Common myeloid progenitor, CD34-positive (primary cell): ENCODE data around the gene FAM118B.
A peak's percentile ranks its signal among the peaks of the same experiment; 100 is the strongest.

Experiments used
- CTCF ChIA-PET: fragments of 350-600 bp; sonication (Branson Sonifier 250); formaldehyde crosslinking; loops from one replicate; lab custom pipeline; 2021; ENCODE audit warnings: antibody characterized with exemption; lab: Charles Lee
- POLR2A ChIA-PET: fragments of 350-600 bp; sonication (Branson Sonifier 250); formaldehyde crosslinking; loops from one replicate; lab custom pipeline; 2021; ENCODE audit warnings: antibody characterized with exemption; lab: Charles Lee
- DNase-seq, 3 donors: peaks; one replicate each; pipeline versions ENCODE4 v3.0.0 to v3.0.0-alpha.2; 2013
- H3K27ac ChIP-seq, 2 experiments: 1 replicate in 1 of 2; 2 replicates in 1 of 2; pipeline ENCODE4 v1.7.0; 2013; ENCODE audit warnings: inconsistent platforms in 2 of 2, low read length in 2 of 2, mild to moderate bottlenecking in 2 of 2, low read depth in 1 of 2, moderate library complexity in 1 of 2; ENCODE audit not compliant: severe bottlenecking in 2 of 2, insufficient read depth in 1 of 2, poor library complexity in 1 of 2
- H3K27me3 ChIP-seq, 5 experiments: replicated peaks in 2 of 5; 1 replicate in 3 of 5; 2 replicates in 2 of 5; pipeline versions ENCODE4 v1.6.1 to v1.7.0; 2013; ENCODE audit warnings: low read length in 4 of 5, mild to moderate bottlenecking in 2 of 5, moderate library complexity in 2 of 5, inconsistent platforms in 1 of 5; ENCODE audit not compliant: insufficient read depth in 5 of 5, control insufficient read depth in 4 of 5
- H3K36me3 ChIP-seq, 4 experiments: 1 replicate in 2 of 4; 2 replicates in 2 of 4; pipeline versions ENCODE4 v1.6.1 to v1.7.0; 2013; ENCODE audit warnings: low read length in 3 of 4, control low read depth in 1 of 4, mild to moderate bottlenecking in 1 of 4; ENCODE audit not compliant: control insufficient read depth in 4 of 4, insufficient read depth in 4 of 4
- H3K4me1 ChIP-seq, 4 experiments: 1 replicate in 3 of 4; 2 replicates in 1 of 4; pipeline versions ENCODE4 v1.6.1 to v1.7.1; 2013; ENCODE audit warnings: low read length in 3 of 4, mild to moderate bottlenecking in 3 of 4, control low read depth in 1 of 4, inconsistent platforms in 1 of 4, moderate library complexity in 1 of 4; ENCODE audit not compliant: control insufficient read depth in 4 of 4, insufficient read depth in 4 of 4; ENCODE audit errors: control extremely low read depth in 1 of 4
- H3K4me3 ChIP-seq, 7 experiments: 1 replicate in 4 of 7; 2 replicates in 3 of 7; pipeline versions ENCODE4 v1.5.1 to v1.7.0; 2013; ENCODE audit warnings: mild to moderate bottlenecking in 7 of 7, low read length in 6 of 7, moderate library complexity in 6 of 7, inconsistent platforms in 2 of 7, low read depth in 2 of 7, control low read depth in 1 of 7; ENCODE audit not compliant: insufficient read depth in 4 of 7, control insufficient read depth in 1 of 7; ENCODE audit errors: extremely low read depth in 1 of 7
- H3K9me3 ChIP-seq, 5 experiments: 1 replicate in 4 of 5; 2 replicates in 1 of 5; pipeline versions ENCODE4 v1.6.1 to v1.7.1; 2013; ENCODE audit warnings: low read length in 4 of 5, mild to moderate bottlenecking in 2 of 5, inconsistent platforms in 1 of 5, low read depth in 1 of 5, moderate library complexity in 1 of 5; ENCODE audit not compliant: control insufficient read depth in 4 of 5, insufficient read depth in 2 of 5; ENCODE audit errors: control extremely low read depth in 1 of 5
- WGBS: methylation state at CpG from one replicate; pipeline ENCODE4 v1.1.5; 2013; ENCODE audit not compliant: insufficient coverage; 5-methylcytosine and 5-hydroxymethylcytosine counted together

Gene FAM118B

DNA sequence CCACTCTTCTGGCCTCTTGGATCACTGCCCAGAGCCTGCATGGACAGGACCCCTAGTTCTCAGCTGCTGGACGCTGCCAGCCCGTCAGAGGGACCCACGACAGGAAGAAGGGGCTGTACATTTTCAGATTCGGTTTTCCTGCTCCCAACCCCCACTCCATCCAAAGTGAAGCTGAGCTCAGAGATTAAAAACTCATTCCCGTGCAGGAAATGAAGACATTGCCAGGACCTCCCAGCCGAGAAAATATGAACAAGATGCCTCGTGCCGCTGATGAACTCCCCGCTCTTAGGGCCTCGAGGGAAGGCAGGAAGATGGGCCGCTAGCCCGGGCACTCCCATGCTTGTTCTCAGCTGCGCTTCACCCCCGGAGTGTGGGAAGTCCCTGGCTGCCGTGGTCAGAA lies 36.2 kb upstream of the FAM118B start:
- H3K27me3 ChIP-seq, result no peaks in the 10 kb centered on the region
- H3K36me3 ChIP-seq, result no peaks in the 10 kb centered on the region
- peaks cover 0 to 20% (median 12%) of the 10 kb centered on the region in 4 experiments for H3K4me1 ChIP-seq
- H3K4me3 ChIP-seq, result no peak overlapping the region
- no peak for DNase-seq
- 42% methylated on average over 15 of the region's 15 CpGs for WGBS
- no peaks in the 10 kb centered on the region for H3K9me3 ChIP-seq
- H3K27ac ChIP-seq, result no peak overlapping the region
- ChIA-PET CTCF (interaction anchor here (1.6 kb wide), 1 partner anchor 17 kb away, joined by 5 read pairs; no protein-coding TSS in a partner anchor), POLR2A (no interaction called here)

DNA sequence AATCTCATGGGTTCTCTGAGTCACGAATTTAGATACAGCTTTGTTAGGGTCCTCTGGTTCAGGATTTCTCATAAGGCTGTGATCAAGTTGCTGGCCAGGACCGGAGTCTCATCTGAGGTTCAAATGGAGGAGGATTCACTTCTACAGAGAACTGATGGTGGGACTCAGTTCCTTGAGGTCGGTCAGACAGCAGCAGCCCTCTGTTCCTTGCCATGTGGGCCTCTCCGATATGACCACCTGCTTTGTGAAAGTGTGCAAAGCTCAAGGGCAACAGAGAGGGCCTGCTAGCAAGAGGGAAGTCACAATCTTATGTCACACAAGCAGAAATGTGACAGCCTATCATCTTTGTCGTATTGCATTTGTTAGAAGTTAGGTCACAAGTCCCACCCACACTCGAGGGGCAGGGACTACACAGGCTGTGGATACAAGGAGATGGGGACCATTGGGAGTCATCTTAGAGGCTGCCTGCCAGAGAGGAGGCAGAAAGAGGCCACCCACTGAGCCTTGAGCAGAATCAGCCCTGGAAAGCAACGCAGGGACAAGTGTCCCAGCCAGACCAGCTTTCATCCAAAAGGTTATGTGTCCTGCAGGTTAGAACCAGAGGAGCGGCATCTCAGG lies 34.6 kb upstream of the FAM118B start:
- Histone ChIP-seq H3K27me3 (no peaks in the 10 kb centered on the region), H3K36me3 (no peaks in the 10 kb centered on the region), H3K9me3 (peaks cover 0 to 6% (median 0%) of the 10 kb centered on the region in 5 experiments), H3K4me1 (peaks cover 0 to 20% (median 10%) of the 10 kb centered on the region in 4 experiments), H3K4me3 (no peak overlapping the region), H3K27ac (no peak overlapping the region)
- CTCF ChIA-PET, result interaction anchor here (1.6 kb wide), 1 partner anchor 16 kb away, joined by 5 read pairs; no protein-coding TSS in a partner anchor
- POLR2A ChIA-PET, result no interaction called here
- WGBS, result 99% methylated on average over 7 of the region's 8 CpGs
- no peak for DNase-seq

DNA sequence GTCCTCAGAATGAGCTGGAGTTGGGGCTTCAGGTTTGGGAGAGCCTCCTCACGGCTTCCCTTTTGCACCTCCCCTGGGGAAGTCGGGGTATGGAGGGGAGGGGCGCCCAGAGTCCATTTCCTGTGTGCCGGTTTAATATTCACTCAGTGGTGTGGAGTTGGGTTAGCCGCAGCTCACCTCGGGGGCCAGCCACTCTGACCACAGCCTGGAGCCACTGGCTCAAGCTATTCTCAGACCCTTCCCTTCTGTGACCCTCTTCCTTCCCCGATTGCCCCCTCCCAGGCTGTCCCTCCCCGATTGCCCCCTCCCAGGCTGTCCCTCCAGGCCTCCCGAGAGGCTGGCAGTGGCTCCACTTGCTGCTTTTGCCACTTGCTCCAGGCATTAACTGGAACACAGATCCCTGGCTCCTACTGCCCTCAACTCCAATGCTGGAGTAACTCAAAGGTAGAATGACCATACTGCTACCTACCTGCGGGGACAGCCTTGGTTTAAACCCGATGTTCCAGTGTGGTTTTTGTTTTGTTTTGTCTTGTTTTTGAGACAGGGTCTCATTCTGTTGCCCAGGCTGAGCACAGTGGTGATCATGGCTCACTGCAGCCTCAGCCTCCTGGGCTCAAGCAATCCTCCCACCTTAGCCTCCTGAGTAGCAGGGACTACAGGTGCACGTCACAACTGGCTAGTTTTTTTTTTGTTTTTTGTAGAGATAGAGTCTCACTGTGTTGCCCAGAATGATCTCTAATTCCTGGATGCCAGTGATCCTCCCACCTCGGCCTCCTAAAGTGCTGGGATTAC lies 29.4 kb upstream of the FAM118B start:
- CTCF ChIA-PET, result no interaction called here
- no peak for DNase-seq
- H3K4me3 ChIP-seq, result no peak overlapping the region
- H3K27me3 ChIP-seq, result no peaks in the 10 kb centered on the region
- WGBS, result 53% methylated on average over 10 of the region's 13 CpGs
- no peak overlapping the region for H3K27ac ChIP-seq
- H3K4me1 ChIP-seq, result peaks cover 0 to 14% (median 0%) of the 10 kb centered on the region in 4 experiments
- POLR2A ChIA-PET, result no interaction called here
- peaks cover 0 to 6% (median 0%) of the 10 kb centered on the region in 5 experiments for H3K9me3 ChIP-seq
- H3K36me3 ChIP-seq, result peaks cover 0 to 10% (median under 1%) of the 10 kb centered on the region in 4 experiments

DNA sequence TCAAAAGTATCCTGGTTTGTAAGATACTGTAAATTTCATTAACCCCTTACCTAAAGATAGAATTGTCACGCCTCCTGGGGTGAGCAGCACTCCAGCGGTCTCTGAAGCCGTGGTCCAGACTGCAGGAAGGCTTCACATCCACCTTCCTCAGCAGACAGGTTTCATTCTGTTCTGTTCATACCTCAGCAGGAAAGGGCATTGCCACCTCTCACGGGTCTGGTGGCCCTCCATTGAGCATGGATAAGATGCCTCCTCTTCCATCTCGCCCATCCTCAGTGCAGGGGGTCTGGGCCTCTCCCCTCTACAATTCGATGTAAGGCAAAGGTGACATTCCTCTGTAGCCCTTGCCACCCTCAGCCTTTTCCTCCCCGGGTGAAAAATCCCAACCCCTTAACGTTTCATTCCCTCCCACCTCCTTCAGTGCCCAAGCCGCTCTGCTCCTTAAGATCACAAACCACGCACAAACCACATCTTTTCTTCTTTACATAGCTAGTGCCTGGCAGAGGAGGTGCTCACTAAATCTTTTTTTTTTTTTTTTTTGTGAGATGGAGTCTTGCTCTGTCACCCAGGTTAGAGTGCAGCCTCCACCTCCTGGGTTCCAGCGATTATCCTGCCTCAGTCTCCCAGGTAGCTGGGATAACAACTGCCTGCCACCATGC lies 28.7 kb upstream of the FAM118B start:
- no peak overlapping the region for H3K4me3 ChIP-seq
- WGBS, result 89% methylated on average over 4 of the region's 11 CpGs
- ChIA-PET POLR2A (no interaction called here), CTCF (interaction anchor here (1.2 kb wide), 1 partner anchor 11 kb away, joined by 3 read pairs; no protein-coding TSS in a partner anchor)
- H3K36me3 ChIP-seq, result peaks cover 0 to 14% (median under 1%) of the 10 kb centered on the region in 4 experiments
- H3K4me1 ChIP-seq, result peaks cover 0 to 14% (median 0%) of the 10 kb centered on the region in 4 experiments
- peaks cover 0 to 6% (median 0%) of the 10 kb centered on the region in 5 experiments for H3K9me3 ChIP-seq
- H3K27me3 ChIP-seq, result no peaks in the 10 kb centered on the region
- no peak overlapping the region for H3K27ac ChIP-seq
- peak in 1 of 3 donors; percentile 13 for DNase-seq

DNA sequence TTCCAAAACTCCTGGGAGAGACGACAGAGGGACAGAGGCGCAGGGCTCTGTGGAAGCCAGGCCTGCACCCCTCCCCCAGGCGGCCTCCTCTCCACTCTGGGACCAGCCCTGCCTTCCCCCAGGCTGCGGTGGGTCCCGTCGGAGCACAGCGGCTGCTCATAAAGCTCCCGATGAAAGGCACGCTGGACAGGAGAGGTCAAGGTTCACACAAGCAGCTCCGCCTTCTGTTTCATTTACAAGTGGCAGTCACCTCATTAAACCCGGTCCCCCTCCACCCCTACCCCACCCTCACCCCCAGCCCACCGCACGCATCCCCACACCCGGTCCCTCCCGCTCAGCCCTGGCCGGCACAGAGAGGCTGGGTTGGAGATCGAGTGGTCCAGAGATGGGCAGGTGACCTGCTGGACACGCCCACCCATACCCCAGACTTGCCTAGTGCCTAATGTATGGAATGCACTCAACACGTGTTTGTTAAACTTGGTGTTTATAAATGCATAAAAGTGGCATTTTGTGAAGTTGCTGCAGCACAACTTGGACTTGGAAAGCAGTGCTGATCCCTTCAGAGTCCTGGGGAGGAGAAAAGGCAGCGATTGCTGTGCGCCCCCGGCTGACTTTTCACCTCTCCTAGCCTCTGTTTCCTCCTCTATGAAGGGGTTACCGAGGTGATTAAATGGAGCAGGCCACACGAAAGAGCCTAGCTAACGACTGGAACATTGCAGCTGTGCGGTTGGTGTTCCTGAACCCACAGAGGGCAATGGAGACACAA lies 26.1 kb upstream of the FAM118B start:
- peaks cover 0 to 14% (median 0%) of the 10 kb centered on the region in 4 experiments for H3K4me1 ChIP-seq

DNA sequence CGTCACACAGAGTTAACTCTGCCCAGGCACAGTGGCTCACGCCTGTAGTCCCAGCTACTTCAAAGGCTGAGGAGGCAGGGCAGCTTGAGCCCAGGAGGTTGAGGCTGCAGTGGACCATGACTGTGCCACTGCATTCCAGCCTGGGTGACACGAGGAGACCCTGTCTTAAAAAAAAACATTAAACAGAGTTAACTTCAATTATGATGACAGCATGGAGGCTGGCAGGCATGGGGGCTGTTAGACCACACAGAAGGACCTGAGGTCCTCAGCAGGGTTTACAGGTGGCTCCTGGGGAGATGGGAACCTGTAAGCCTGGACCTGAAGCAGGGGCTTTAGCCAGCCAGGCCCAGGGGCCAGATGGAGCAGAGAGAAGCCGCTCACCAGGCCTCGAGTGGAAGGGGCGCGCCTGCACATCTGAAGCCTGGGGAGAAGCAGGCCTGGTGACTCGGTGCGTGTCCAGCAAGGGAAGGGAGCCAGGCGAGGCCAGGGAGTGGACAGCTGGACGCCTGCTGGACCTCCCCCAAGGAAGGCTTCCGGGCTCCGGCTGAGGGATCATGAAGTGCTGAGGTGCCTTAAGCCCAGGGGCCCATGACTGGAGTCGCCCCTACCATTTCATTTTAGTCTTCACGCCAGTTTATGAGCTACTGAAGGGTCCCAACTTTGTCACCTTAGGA lies 25.4 kb upstream of the FAM118B start:
- no peaks in the 10 kb centered on the region for H3K9me3 ChIP-seq
- WGBS, result 97% methylated on average over 14 of the region's 15 CpGs
- CTCF ChIA-PET, result interaction anchor here (0.7 to 8.3 kb wide), 2 partner anchors 128 to 263 kb away, joined by 3 to 84 read pairs; no protein-coding TSS in a partner anchor
- H3K27ac ChIP-seq, result no peak overlapping the region
- POLR2A ChIA-PET, result no interaction called here
- no peak overlapping the region for H3K4me3 ChIP-seq
- H3K27me3 ChIP-seq, result no peaks in the 10 kb centered on the region
- H3K36me3 ChIP-seq, result peaks cover 2 to 31% (median 13%) of the 10 kb centered on the region in 4 experiments
- H3K4me1 ChIP-seq, result peaks cover 0 to 14% (median 0%) of the 10 kb centered on the region in 4 experiments
- no peak for DNase-seq

More for the DNA sequence above, 26.1 kb upstream of the FAM118B start:
- Histone ChIP-seq H3K36me3 (peaks cover 2 to 23% (median 7%) of the 10 kb centered on the region in 4 experiments), H3K27ac (no peak overlapping the region), H3K9me3 (peaks cover 0 to 6% (median 0%) of the 10 kb centered on the region in 5 experiments), H3K27me3 (no peaks in the 10 kb centered on the region), H3K4me3 (no peak overlapping the region)
- no peak for DNase-seq
- CTCF ChIA-PET, result no interaction called here
- 96% methylated on average over 14 of the region's 26 CpGs for WGBS
- POLR2A ChIA-PET, result no interaction called here
